Pancreas (tissue), 10 donors: ENCODE data around the gene PGA4. TPM values are rescaled to one million over a fixed set of nuclear protein-coding genes. Genes with fewer than 3 reads are reported as not detected.
"Not testable (repeated sequence)": the region's sequence is repeated elsewhere in the genome, so short reads cannot be mapped to it uniquely, and the experiment has no call there.

Source experiments
- ATAC-seq, 4 donors: fragments of 200-7000 bp; cut with Tn5 transposase; one replicate each; pipeline versions ENCODE4 v1.8.0 to v1.9.1; 2020; ENCODE audit warnings: mild to moderate bottlenecking in 4 of 4, moderate library complexity in 4 of 4
- DNase-seq, 6 donors: peaks; one replicate each; pipeline ENCODE4 v3.0.0-alpha.2; 2020
- FAIRE-seq: peaks from 2 replicates; lab custom pipeline; 2012; peaks lifted over from hg19 to GRCh38; lab: Jason Lieb, UNC
- H3K27ac ChIP-seq, 4 donors: fragments of 200-600 bp; sonication (generic); 1 replicate in 3 of 4; 2 replicates in 1 of 4; pipeline versions ENCODE4 v1.5.0 to v1.8.0; 2020
- H3K27me3 ChIP-seq, 4 donors: fragments of 200-600 bp; one replicate each; pipeline ENCODE4 v1.8.0; 2021
- H3K36me3 ChIP-seq, 3 donors: fragments of 200-600 bp; sonication (generic) in 1 of 3; one replicate each; pipeline versions ENCODE4 v1.5.0 to v1.8.0; 2020 to 2021
- H3K4me1 ChIP-seq, 3 donors: fragments of 200-600 bp; one replicate each; pipeline ENCODE4 v1.8.0; 2021
- H3K4me3 ChIP-seq, 4 donors: fragments of 200-600 bp; sonication (generic) in 2 of 4; one replicate each; pipeline versions ENCODE4 v1.5.0 to v1.8.0; 2020 to 2021
- H3K9me3 ChIP-seq, 4 donors: fragments of 200-600 bp; one replicate each; pipeline ENCODE4 v1.8.0; 2021
- CTCF ChIP-seq, 4 donors: fragments of 200-600 bp; sonication (generic) in 3 of 4; IDR thresholded peaks; one replicate each; pipeline versions ENCODE4 v1.5.0 to v1.8.0; 2021; ENCODE audit warnings: antibody characterized with exemption in 4 of 4
- WGBS, 2 donors: extraction: QIAGEN DNeasy Blood & Tissue Kit; methylation state at CpG; one replicate each; pipeline ENCODE4 v1.1.7; 2013; 5-methylcytosine and 5-hydroxymethylcytosine counted together
- intact Hi-C, 3 donors: fragments of 100-400 bp; cut with DNase I; formaldehyde crosslinking; loops; one replicate each; pipeline versions ENCODE4 v1.11.1 to v1.14.2; 2022
- polyA plus RNA-seq, 2 donors: library from polyadenylated mRNA; stranded (reverse); fragments of 200-250 nt; gene quantifications; one replicate each; pipeline ENCODE4 v1.2.3, GENCODE V29; 2013
- total RNA-seq, 6 donors: library from RNA; stranded (reverse); fragmentation: NEBNext Ultra II Directional in 4 of 6; extraction: Animal tissue kit (Norgen Biotek cat#: 25700) in 4 of 6; gene quantifications; one replicate each; pipeline versions ENCODE4 v1.2.1 to v1.2.4, GENCODE V29; 2021 to 2023
- donor health status: healthy with polysubstance abuse.
- donor health status: DM: no; HTN: no; CAD: no; lungs with moderate emphysema.
- donor health status: DM: no; HTN: no; CAD: no.
- donor health status: control.
- donor health status: control.
- donor health status: Bipolar disorder and iron deficiency.
- donor health status: DM: yes; HTN: yes; CAD: no.
- donor health status: DM: no; HTN: no; CAD: no.
- donor health status: DM: no; HTN: no; CAD: no.
- donor health status: DM: yes; HTN: yes; CAD: no.

The PGA4 gene
- total and polyA plus RNA-seq, 8 donors = 0.16 to 4.6 (median 2.2) TPM; not detected in 1

DNA sequence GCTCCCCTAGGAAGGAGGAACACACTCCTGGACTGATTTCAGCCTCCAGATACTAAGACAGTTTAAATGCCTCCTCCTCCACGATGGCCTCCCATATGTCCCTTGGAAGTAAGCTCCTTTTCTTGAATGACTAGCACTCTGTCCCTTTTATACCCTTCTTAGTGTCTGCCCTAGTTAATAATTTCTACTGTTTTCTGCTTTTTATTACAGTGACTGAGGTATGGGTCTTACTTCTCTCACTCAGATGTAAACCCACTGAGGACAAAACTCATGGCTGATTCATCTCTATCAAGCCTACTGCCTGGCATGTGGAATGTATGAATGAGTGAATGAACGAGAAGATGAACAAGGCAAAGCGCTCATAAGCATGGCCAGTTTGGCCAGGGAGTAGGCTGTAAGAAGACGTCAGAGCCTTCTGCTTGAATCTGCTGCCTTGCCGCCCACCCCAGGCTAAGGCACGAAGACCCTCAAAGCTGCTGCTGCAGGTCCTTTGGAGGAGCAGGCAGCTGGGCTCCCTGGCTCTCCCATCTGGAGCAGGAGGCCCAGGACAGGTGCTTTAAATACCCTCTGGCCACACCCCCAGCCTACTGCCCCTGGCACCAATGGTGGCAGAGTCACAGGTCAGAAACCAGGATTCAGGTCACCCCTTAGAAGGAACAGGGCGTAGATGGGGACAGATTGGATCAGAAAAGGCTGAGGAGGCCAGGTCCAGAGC lies 27.0 kb upstream of the PGA4 start:
- no peaks in the 10 kb centered on the region for H3K36me3 ChIP-seq
- ATAC-seq (no peak), FAIRE-seq (no peak), DNase-seq (no peak)
- no peaks in the 10 kb centered on the region for H3K4me1 ChIP-seq
- WGBS, 2 donors = 78 to 79% methylated on average over 7 of the region's 7 CpGs
- no peak overlapping the region for H3K4me3 ChIP-seq
- TF ChIP-seq CTCF (IDR thresholded peaks at IDR 0.05) = no peak
- H3K27ac ChIP-seq = no peak overlapping the region
- intact Hi-C loops = no loop called here
- no peaks in the 10 kb centered on the region for H3K9me3 ChIP-seq
- H3K27me3 ChIP-seq = peaks cover 0 to 4% (median 0%) of the 10 kb centered on the region in 4 donors

DNA sequence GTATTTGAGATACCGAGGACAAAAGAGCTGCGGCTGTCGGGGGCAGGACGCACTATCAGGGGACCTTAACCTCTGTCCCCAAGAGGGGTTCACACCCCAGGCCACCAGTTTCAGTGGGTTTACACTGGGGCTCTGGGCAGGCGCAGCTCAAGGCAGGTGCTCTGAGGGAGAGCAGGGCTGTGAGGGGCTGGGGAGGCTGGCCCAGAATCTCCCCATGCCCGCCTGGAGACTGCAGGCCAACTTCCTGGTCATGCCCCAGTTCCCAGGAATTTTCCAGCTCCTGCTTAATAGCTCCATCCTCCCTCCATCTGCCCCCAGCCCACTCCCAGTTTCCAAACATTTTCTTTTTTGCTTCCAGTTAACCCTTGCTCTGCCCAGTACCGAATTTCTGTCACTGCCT lies 26.4 kb upstream of the PGA4 start:
- ATAC-seq (no peak), DNase-seq (no peak), FAIRE-seq (no peak)
- no peak overlapping the region for H3K27ac ChIP-seq
- H3K4me3 ChIP-seq = no peak overlapping the region
- 82 to 85% methylated on average over 6 to 7 of the region's 7 CpGs for WGBS, 2 donors
- no peaks in the 10 kb centered on the region for H3K36me3 ChIP-seq
- no peaks in the 10 kb centered on the region for H3K4me1 ChIP-seq
- intact Hi-C loops = no loop called here
- H3K27me3 ChIP-seq = peaks cover 0 to 4% (median 0%) of the 10 kb centered on the region in 4 donors
- no peaks in the 10 kb centered on the region for H3K9me3 ChIP-seq
- TF ChIP-seq CTCF (IDR thresholded peaks at IDR 0.05) = no peak

- FAIRE-seq = no peak
Measured at GRCh38 chr11:61198361-61198760, 23.8 kb upstream of the PGA4 start.

DNA sequence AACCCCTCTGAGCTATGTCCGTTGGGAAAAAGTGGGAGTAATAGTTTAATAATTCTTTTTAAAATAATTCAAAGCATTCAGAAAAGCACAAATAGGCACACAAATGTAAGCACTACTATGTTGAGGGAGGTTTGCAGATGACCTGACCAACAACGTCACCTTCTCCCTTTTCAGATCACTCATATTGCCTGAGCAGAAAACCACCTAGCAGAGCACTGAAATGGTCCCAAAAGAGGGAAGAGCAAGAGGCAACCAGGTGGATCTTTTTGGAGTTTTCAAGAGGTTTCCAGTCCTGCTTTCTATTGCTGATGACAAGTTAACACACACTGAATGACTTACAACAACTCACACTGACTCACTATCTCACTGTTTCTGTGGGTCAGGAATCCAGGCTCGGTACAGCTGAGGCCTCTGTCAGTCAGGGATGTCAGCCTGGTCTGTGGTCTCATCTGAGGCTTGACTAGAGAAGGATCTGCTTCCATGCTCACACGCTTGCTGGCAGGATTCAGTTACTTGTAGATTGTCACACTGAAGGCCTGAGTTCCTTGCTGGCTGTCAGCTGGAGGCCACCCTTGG lies 23.1 kb upstream of the PGA4 start:
- WGBS, 2 donors = 84 to 87% methylated on average over 4 of the region's 4 CpGs
- Histone ChIP-seq H3K4me1 (no peaks in the 10 kb centered on the region), H3K27me3 (no peaks in the 10 kb centered on the region), H3K27ac (no peak overlapping the region), H3K4me3 (no peak overlapping the region), H3K9me3 (no peaks in the 10 kb centered on the region), H3K36me3 (no peaks in the 10 kb centered on the region)
- TF ChIP-seq CTCF (IDR thresholded peaks at IDR 0.05) = no peak
- DNase-seq (no peak), ATAC-seq (no peak), FAIRE-seq (no peak)
- intact Hi-C loops = no loop called here

More at GRCh38 chr11:61198361-61198760, 23.8 kb upstream of the PGA4 start:
- ATAC-seq (peak in 2 of 4 donors; percentile 18 to 54), DNase-seq (no peak)
- H3K4me3 ChIP-seq = no peak overlapping the region
- H3K27me3 ChIP-seq = no peaks in the 10 kb centered on the region
- no peaks in the 10 kb centered on the region for H3K4me1 ChIP-seq
- H3K36me3 ChIP-seq = no peaks in the 10 kb centered on the region
- no peaks in the 10 kb centered on the region for H3K9me3 ChIP-seq
- H3K27ac ChIP-seq = no peak overlapping the region
- no peak for TF ChIP-seq CTCF (IDR thresholded peaks at IDR 0.05)
- intact Hi-C loops = no loop called here
- WGBS, 2 donors = 17 to 19% methylated on average over 6 of the region's 6 CpGs

DNA sequence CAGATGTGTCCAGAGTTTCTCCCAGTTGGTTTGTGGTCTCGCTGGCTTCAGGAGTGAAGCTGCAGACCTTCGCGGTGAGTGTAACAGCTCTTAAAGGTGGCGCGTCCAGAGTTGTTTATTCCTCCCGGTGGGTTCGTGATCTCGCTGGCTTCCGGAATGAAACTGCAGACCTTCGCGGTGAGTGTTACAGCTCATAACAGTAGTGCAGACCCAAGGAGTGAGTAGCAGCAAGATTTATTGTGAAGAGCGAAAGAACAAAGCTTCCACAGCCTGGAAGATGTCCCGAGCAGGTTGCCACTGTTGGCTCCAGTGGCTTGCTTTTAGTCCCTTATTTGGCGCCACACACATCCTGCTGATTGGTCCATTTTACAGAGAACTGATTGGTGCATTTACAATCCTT lies 20.7 kb upstream of the PGA4 start:
- FAIRE-seq = no peak
- TF ChIP-seq CTCF (IDR thresholded peaks at IDR 0.05) = no peak
- no peaks in the 10 kb centered on the region for H3K27me3 ChIP-seq
- H3K9me3 ChIP-seq = no peaks in the 10 kb centered on the region
- WGBS, 2 donors = 91 to 94% methylated on average over 14 of the region's 14 CpGs
- H3K4me3 ChIP-seq = no peak overlapping the region
- no peak overlapping the region for H3K27ac ChIP-seq
- no peak for ATAC-seq
- no peaks in the 10 kb centered on the region for H3K36me3 ChIP-seq
- no peak for DNase-seq
- no peaks in the 10 kb centered on the region for H3K4me1 ChIP-seq
- intact Hi-C loops = no loop called here

GRCh38 chr11:61202950-61203746 lies 19.0 kb upstream of the PGA4 start, which contains the start of gene PGA3:
TSS of gene PGA3 (plus strand) at chr11:61203515. CDS start at chr11:61203565, 50 bp downstream.
- H3K27me3 ChIP-seq, H3K9me3 ChIP-seq, H3K27ac ChIP-seq, H3K4me3 ChIP-seq, DNase-seq, H3K36me3 ChIP-seq, FAIRE-seq, H3K4me1 ChIP-seq, intact Hi-C loops: not testable (repeated sequence)
- WGBS, 2 donors = 59 to 60% methylated on average over 16 to 18 of the region's 18 CpGs
- ATAC-seq = peak in 1 of 4 donors; percentile 17

DNA sequence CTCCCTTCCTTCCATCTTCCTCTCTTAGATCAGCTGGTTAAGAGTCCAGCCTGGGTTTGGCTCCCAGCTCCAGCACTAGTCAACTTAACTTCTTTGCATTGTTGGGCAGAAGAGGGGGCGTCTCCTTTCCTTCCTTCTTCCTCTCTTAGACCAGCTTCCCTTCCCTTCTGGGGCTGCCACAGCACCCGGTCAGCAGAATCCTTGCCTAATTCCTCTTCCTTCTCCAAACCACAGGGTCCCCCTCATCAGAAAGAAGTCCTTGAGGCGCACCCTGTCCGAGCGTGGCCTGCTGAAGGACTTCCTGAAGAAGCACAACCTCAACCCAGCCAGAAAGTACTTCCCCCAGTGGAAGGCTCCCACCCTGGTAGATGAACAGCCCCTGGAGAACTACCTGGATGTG lies 18.3 kb upstream of the PGA4 start:
- H3K4me1 ChIP-seq, H3K27ac ChIP-seq, FAIRE-seq, H3K9me3 ChIP-seq, DNase-seq, H3K36me3 ChIP-seq, H3K4me3 ChIP-seq, intact Hi-C loops, H3K27me3 ChIP-seq: not testable (repeated sequence)
- peak in 2 of 4 donors; percentile 49 to 63 for ATAC-seq
- WGBS, 2 donors = 80% methylated on average over 2 of the region's 5 CpGs; no CpG with 5 or more reads in 1 of the 2 donors
